Kidney (tissue), 14 donors: Measurements from ENCODE around the gene NOX1. TPM values are rescaled to one million over a fixed set of nuclear protein-coding genes. Genes with fewer than 3 reads are reported as not detected.

ENCODE experiments used
- DNase-seq, 5 donors: peaks; one replicate each; pipeline ENCODE4 v3.0.0-alpha.2; 2013 to 2020
- FAIRE-seq: peaks from 2 replicates; lab custom pipeline; 2012; peaks lifted over from hg19 to GRCh38; lab: Jason Lieb, UNC
- H3K27ac ChIP-seq, 2 donors: one replicate each; pipeline ENCODE4 v1.7.0; 2013; ENCODE audit warnings: low read depth in 2 of 2, low read length in 2 of 2, inconsistent platforms in 1 of 2
- H3K27me3 ChIP-seq: one replicate; pipeline ENCODE4 v1.7.1; 2013; ENCODE audit warnings: low read length, inconsistent platforms; ENCODE audit not compliant: control insufficient read depth, insufficient read depth
- H3K36me3 ChIP-seq, 3 donors: one replicate each; pipeline versions ENCODE4 v1.7.0 to v1.7.1; 2013; ENCODE audit warnings: low read length in 3 of 3, control low read depth in 1 of 3, inconsistent platforms in 1 of 3; ENCODE audit not compliant: insufficient read depth in 3 of 3, control insufficient read depth in 2 of 3
- H3K4me1 ChIP-seq, 3 donors: one replicate each; pipeline versions ENCODE4 v1.7.0 to v1.7.1; 2013; ENCODE audit warnings: low read length in 3 of 3, inconsistent platforms in 1 of 3, low read depth in 1 of 3; ENCODE audit not compliant: control insufficient read depth in 2 of 3, insufficient read depth in 2 of 3
- H3K4me3 ChIP-seq, 3 donors: one replicate each; pipeline versions ENCODE4 v1.7.0 to v1.8.1; 2013; ENCODE audit warnings: low read length in 3 of 3, control low read depth in 1 of 3, inconsistent platforms in 1 of 3
- H3K9ac ChIP-seq, 3 donors: one replicate each; pipeline versions ENCODE4 v1.7.0 to v1.7.1; 2013; ENCODE audit warnings: low read length in 3 of 3, control low read depth in 1 of 3, inconsistent platforms in 1 of 3
- H3K9me3 ChIP-seq, 3 donors: one replicate each; pipeline versions ENCODE4 v1.7.0 to v1.7.1; 2013; ENCODE audit warnings: low read length in 3 of 3, control low read depth in 1 of 3, inconsistent platforms in 1 of 3; ENCODE audit not compliant: control insufficient read depth in 2 of 3, insufficient read depth in 1 of 3
- CTCF ChIP-seq: IDR thresholded peaks from 3 replicates; pipeline ENCODE4 v1.5.1; 2012; ENCODE audit warnings: mild to moderate bottlenecking, moderate library complexity, borderline replicate concordance; ENCODE audit not compliant: insufficient read depth; ENCODE audit errors: extremely low read depth
- intact Hi-C: fragments of 100-400 bp; cut with DNase I; formaldehyde crosslinking; loops from one replicate; pipeline ENCODE4 v1.11.1; 2022
- polyA plus RNA-seq: library from polyadenylated mRNA; stranded (reverse); fragments of 350-450 nt; fragmentation: Illumina TruSeq; extraction: RNeasy Lipid Tissue Mini Kit (QIAGEN cat#74804); gene quantifications from one replicate; pipeline ENCODE4 v1.2.3, GENCODE V29; 2014; ENCODE audit warnings: low read depth, low replicate concordance; ENCODE audit not compliant: insufficient read depth
- total RNA-seq: library from RNA; stranded (reverse); fragmentation: NEBNext Ultra II Directional; extraction: Animal tissue kit (Norgen Biotek cat#: 25700); gene quantifications from one replicate; pipeline ENCODE4 v1.2.1, GENCODE V29; 2021
- donor health status: control.
- donor health status: control.
- donor health status: control.
- donor health status: control.
- donor health status: control.
- donor health status: DM: yes; HTN: yes; CAD: no.
- donor health status: Normal renal cell carcinoma (clear cell type).

NOX1 gene
- total and polyA plus RNA-seq, 2 donors from 2014 or later, result not detected

GRCh38 chrX:100905620-100906019 is 31.5 kb upstream of the NOX1 start:
- Histone ChIP-seq H3K27me3 (no peaks in the 10 kb centered on the region), H3K27ac (no peak overlapping the region), H3K36me3 (no peaks in the 10 kb centered on the region), H3K9ac (no peak overlapping the region), H3K4me3 (no peak overlapping the region), H3K4me1 (no peaks in the 10 kb centered on the region), H3K9me3 (no peaks in the 10 kb centered on the region)
- no peak for TF ChIP-seq CTCF
- intact Hi-C loops, result no loop called here
- FAIRE-seq (no peak), DNase-seq (no peak)

GRCh38 chrX:100904433-100904832 is 30.3 kb upstream of the NOX1 start:
- no peak for TF ChIP-seq CTCF
- Histone ChIP-seq H3K4me1 (no peaks in the 10 kb centered on the region), H3K27me3 (no peaks in the 10 kb centered on the region), H3K9me3 (no peaks in the 10 kb centered on the region), H3K36me3 (no peaks in the 10 kb centered on the region), H3K4me3 (no peak overlapping the region), H3K9ac (no peak overlapping the region), H3K27ac (no peak overlapping the region)
- intact Hi-C loops, result no loop called here
- FAIRE-seq (peak; percentile 76), DNase-seq (no peak)

- Histone ChIP-seq H3K9me3 (no peaks in the 10 kb centered on the region), H3K4me3 (no peak overlapping the region), H3K36me3 (no peaks in the 10 kb centered on the region), H3K9ac (no peak overlapping the region), H3K27ac (no peak overlapping the region), H3K4me1 (no peaks in the 10 kb centered on the region), H3K27me3 (peaks cover 2% of the 10 kb centered on the region)
- intact Hi-C loops, result no loop called here
- DNase-seq (peak in 3 of 5 donors; percentile 4 to 24 (median 22)), FAIRE-seq (no peak)
- TF ChIP-seq CTCF, result peak; percentile 12
Measured at GRCh38 chrX:100895365-100896075, 21.4 kb upstream of the NOX1 start.
